ENCODE measurements around the gene WDR90. TPM values are rescaled to one million over a fixed set of nuclear protein-coding genes. Genes with fewer than 3 reads are reported as not detected.

The WDR90 gene
- polyA plus RNA-seq (2012; ENCODE audit: insufficient read depth, insufficient read length, low read depth), result 44.4 TPM

DNA sequence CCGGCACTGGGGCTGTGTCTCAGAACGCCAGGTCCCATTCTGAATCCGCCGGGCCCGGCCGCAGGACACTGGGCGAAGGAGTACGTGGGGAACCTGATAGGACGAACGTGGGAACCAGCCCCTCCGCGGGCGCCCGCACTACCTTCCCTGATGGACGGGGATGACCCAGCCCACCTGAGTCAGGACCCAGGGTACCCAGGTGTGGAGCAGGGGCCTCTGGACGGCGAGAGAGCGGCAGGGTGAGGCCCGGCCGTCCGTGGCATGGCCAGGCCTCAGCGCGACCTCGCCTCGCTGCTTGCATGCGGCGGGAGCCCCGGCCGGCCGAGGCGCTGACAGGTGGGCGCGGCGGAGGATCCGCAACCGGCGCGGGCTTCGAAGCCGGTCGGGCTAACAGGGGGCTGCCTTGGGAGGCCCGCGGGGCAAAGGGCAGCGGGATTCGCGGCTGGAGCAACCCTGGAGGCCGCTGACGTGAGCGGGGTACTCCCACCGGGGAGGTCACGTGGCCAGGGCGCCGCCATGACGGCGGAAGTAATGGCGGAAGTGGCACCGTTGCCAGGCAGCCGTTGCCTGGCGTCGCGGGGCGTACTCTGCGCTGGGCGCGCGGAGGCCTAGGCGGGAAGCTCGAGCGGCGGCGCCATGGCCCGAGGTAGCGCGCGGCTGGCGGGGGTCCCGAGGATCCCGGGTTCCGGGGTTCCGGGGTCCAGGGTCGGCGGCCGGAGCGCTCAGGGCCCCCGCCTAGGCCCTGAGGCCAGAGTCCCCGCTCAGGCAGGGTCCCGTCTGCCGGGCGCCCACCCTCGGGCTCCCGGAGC, at the start of gene WDR90:
Gene WDR90, plus strand, starts transcription at position 585 of the 809 bp plus-strand sequence. Its CDS starts 52 bp downstream, at position 637.
- TF ChIP-seq CTCF (IDR thresholded peaks at IDR 0.05; ENCODE audit: low read depth, low read length), result no peak
- Histone ChIP-seq H3K36me3 (no peaks in the 10 kb centered on the region; the same call in 1 of the 2 replicates), H3K9me3 (no peaks in the 10 kb centered on the region), H3K4me3 (ENCODE audit: low read depth, low read length) (peak within 1 kb of the TSS; percentile 82), H3K4me1 (no peaks in the 10 kb centered on the region), H3K27me3 (no peaks in the 10 kb centered on the region)
- peak; percentile 97 for DNase-seq

GRCh38 chr16:600781-601180, 48.4 kb upstream of the WDR90 start:
- DNase-seq, result no peak
- peak; percentile 54 for TF ChIP-seq CTCF (IDR thresholded peaks at IDR 0.05; ENCODE audit: low read depth, low read length)
- no peaks in the 10 kb centered on the region for H3K4me1 ChIP-seq

DNA sequence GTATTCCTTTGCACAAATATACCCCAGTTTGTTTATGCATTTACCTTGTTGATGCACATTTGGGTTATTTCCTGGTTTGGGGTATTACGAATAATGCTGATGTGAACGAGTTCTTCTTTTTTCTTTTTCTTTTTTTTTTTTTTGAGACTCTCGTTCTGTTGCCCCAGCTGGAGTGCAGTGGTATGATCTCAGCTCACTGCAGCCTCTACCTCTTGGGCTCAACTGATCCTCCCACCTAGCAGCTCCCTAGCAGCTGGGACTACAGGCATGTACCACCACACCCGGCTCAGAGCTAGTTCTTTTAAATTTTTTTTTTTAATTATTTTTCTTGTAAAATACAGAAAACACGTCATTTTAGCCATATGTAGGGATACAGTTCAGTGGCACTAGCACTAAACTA, 45.2 kb upstream of the WDR90 start:
- peaks cover 4% of the 10 kb centered on the region; the same call in 1 of the 2 replicates for H3K36me3 ChIP-seq
- H3K4me3 ChIP-seq (ENCODE audit: low read depth, low read length), result no peak overlapping the region
- H3K4me1 ChIP-seq, result no peaks in the 10 kb centered on the region
- DNase-seq, result no peak
- TF ChIP-seq CTCF (IDR thresholded peaks at IDR 0.05; ENCODE audit: low read depth, low read length), result no peak
- no peaks in the 10 kb centered on the region for H3K27me3 ChIP-seq
- no peaks in the 10 kb centered on the region for H3K9me3 ChIP-seq

More at GRCh38 chr16:600781-601180, 48.4 kb upstream of the WDR90 start:
- no peaks in the 10 kb centered on the region for H3K9me3 ChIP-seq
- H3K27me3 ChIP-seq, result no peaks in the 10 kb centered on the region
- H3K36me3 ChIP-seq, result peaks cover 11% of the 10 kb centered on the region; the same call in 1 of the 2 replicates
- H3K4me3 ChIP-seq (ENCODE audit: low read depth, low read length), result no peak overlapping the region

DNA sequence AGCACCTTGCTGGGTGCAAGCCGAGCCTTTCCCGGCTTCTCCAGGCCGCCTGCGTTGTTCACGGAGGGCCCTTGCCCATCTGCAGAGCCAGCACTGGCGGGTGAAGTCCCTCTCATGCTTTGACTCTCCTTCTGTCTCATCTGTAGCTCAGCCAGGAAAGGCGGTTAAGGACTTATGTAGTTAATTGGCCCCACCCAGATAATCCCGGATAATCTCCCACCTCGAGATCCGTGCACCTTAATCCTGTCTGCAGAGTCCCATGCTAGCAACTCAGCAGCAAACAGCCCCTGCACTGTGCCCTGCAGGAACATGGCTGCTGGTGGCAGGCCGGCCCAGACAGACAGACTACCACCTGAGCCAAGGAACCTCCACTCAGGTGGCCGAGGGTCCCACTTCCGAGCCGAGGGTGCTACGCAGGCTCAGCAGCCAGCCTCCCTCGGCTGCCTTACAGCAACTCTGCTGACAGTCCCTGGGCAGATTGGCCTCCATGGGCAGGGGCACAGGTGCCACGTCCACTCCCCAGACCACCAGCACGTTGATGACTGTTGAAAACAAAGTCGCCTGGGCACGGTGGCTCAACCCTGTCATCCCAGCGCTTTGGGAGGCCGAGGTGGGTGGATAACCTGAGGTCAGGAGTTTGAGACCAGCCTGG, 42.4 kb upstream of the WDR90 start:
- H3K4me3 ChIP-seq (ENCODE audit: low read depth, low read length), result no peak overlapping the region
- no peaks in the 10 kb centered on the region for H3K9me3 ChIP-seq
- DNase-seq, result no peak
- no peak for TF ChIP-seq CTCF (IDR thresholded peaks at IDR 0.05; ENCODE audit: low read depth, low read length)
- H3K36me3 ChIP-seq, result no peaks in the 10 kb centered on the region
- H3K27me3 ChIP-seq, result no peaks in the 10 kb centered on the region
- no peaks in the 10 kb centered on the region for H3K4me1 ChIP-seq

DNA sequence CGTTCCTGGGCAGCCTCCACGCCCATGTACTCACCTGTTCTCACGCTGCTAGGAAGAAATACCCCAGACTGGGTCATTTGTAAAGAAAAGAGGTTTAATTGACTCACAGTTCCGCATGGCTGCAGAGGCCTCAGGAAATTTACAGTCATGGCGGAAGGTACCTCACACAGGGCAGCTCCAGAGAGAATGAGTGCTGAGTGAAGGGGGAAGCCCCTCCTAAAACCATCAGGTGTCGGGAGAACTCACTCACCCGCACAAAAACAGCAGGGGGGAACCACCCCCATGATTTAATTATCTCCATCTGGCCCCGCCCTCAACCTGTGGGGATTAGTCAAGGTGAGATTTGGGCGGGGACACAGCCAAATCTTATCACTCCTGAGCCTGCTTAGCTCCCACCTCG, 41.1 kb upstream of the WDR90 start:
- Histone ChIP-seq H3K36me3 (no peaks in the 10 kb centered on the region), H3K27me3 (no peaks in the 10 kb centered on the region), H3K9me3 (no peaks in the 10 kb centered on the region), H3K4me3 (ENCODE audit: low read depth, low read length) (no peak overlapping the region), H3K4me1 (no peaks in the 10 kb centered on the region)
- no peak for TF ChIP-seq CTCF (IDR thresholded peaks at IDR 0.05; ENCODE audit: low read depth, low read length)
- no peak for DNase-seq

- DNase-seq, result no peak
- Histone ChIP-seq H3K4me3 (ENCODE audit: low read depth, low read length) (no peak overlapping the region), H3K36me3 (no peaks in the 10 kb centered on the region), H3K9me3 (no peaks in the 10 kb centered on the region), H3K4me1 (no peaks in the 10 kb centered on the region), H3K27me3 (no peaks in the 10 kb centered on the region)
- no peak for TF ChIP-seq CTCF (IDR thresholded peaks at IDR 0.05; ENCODE audit: low read depth, low read length)
Measured at GRCh38 chr16:609316-609715, 39.8 kb upstream of the WDR90 start.
